Measurements from ENCODE around the gene FAM135A.

GRCh38 chr6:70502484-70502883 lies 89.2 kb downstream of the FAM135A start:
- TF ChIP-seq CTCF (IDR thresholded peaks at IDR 0.05; ENCODE audit: low read depth, low read length) (no peak), POLR2A (IDR thresholded peaks at IDR 0.05; ENCODE audit: extremely low read depth, insufficient read length) (no peak)

Measured in NB4 (cell line).